Kidney epithelial cell (primary cell): ENCODE data around the gene TRMO. TPM values are rescaled to one million over a fixed set of nuclear protein-coding genes. Genes with fewer than 3 reads are reported as not detected.
"Not testable (repeated sequence)": the region's sequence is repeated elsewhere in the genome, so short reads cannot be mapped to it uniquely, and the experiment has no call there.

ENCODE experiments used
- DNase-seq: peaks from one replicate; pipeline ENCODE4 v3.0.0-alpha.2; 2010; ENCODE audit warnings: low read depth
- H3K27me3 ChIP-seq: 2 replicates; pipeline ENCODE4 v1.6.0; 2011; ENCODE audit warnings: low read length; ENCODE audit not compliant: control insufficient read depth, insufficient read depth
- H3K36me3 ChIP-seq: 2 replicates; pipeline ENCODE4 v1.5.1; 2011; ENCODE audit warnings: low read length; ENCODE audit not compliant: control insufficient read depth, insufficient read depth
- H3K4me3 ChIP-seq: 2 replicates; pipeline ENCODE4 v1.5.1; 2011; ENCODE audit warnings: low read depth, mild to moderate bottlenecking, control low read depth, low read length
- total RNA-seq: library from RNA; depleted of rRNA; stranded (reverse); fragments of >200 nt; gene quantifications from 2 replicates; pipeline ENCODE4 v1.2.3, GENCODE V29; 2015
- TF ChIP-seq, protein P1 (sequence below): IDR thresholded peaks from 2 replicates; pipeline ENCODE4 v1.5.1; 2011; ENCODE audit warnings: mild to moderate bottlenecking, moderate library complexity, low read length, control low read depth, inconsistent platforms; ENCODE audit not compliant: insufficient read depth, poor library complexity, severe bottlenecking

TRMO gene
- total RNA-seq, 1 donor from 2014 or later: 23.9 TPM

DNA sequence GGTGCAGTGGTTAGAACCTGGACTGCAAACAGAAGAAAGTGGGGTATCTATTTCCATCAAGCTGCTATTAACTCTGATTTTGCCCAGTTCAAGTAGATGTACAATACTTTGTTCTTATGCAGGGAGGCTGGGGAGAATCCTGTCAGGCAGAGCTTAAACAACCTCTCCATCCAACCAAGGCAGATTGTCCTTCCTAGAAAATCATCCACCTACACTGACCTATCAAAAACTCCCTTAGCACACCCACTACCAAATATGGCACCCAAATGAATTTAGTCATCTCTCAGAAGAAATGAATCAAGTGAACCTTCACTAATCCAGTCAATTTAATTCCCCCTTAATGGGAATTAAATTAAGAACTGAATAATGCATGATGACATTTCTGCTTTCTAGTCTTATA is 34.0 kb upstream of the TRMO start:
- Histone ChIP-seq H3K27me3 (no peaks in the 10 kb centered on the region), H3K4me3 (no peak overlapping the region), H3K36me3 (no peaks in the 10 kb centered on the region)
- TF ChIP-seq, protein P1, sequence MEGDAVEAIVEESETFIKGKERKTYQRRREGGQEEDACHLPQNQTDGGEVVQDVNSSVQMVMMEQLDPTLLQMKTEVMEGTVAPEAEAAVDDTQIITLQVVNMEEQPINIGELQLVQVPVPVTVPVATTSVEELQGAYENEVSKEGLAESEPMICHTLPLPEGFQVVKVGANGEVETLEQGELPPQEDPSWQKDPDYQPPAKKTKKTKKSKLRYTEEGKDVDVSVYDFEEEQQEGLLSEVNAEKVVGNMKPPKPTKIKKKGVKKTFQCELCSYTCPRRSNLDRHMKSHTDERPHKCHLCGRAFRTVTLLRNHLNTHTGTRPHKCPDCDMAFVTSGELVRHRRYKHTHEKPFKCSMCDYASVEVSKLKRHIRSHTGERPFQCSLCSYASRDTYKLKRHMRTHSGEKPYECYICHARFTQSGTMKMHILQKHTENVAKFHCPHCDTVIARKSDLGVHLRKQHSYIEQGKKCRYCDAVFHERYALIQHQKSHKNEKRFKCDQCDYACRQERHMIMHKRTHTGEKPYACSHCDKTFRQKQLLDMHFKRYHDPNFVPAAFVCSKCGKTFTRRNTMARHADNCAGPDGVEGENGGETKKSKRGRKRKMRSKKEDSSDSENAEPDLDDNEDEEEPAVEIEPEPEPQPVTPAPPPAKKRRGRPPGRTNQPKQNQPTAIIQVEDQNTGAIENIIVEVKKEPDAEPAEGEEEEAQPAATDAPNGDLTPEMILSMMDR: no peak
- no peak for DNase-seq

DNA sequence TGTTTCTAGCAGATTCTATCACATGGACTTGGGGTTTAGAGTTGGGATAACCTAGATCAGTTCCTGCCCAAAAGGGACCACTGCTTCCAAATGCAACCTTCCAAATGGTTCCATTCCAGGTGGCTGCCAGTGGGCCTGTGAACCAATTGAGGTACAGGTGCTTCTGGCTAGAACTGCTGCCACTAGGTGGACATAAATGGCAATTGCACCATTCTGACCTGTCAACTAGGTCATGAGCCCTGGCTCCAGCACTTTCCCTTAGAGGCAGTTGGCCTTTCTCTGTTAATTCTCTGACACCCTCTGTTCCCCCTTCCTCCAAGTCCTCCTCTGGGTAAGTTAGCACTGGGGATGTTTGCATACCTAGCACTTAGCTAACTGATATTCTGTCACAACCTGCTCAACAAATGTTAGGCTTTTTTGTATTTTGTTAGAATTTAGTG is 32.3 kb upstream of the TRMO start:
- DNase-seq: peak; percentile 19

DNA sequence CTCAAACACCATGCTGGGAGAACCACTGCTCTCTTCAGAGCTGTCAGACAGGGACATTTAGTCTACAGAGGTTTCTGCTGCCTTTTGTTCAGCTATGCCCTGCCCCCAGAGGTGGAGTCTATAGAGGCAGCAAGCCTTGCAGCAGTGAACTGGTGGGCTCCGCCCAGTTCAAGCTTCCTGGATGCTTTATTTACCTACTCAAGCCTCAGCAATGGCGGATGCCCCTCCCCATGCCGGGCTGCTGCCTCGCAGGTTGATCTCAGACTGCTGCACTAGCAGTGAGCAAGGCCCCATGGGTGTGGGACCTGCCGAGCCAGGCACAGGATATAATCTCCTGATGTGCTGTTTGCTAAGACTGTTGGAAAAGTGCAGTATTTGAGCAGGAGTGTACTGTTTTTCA is 28.6 kb upstream of the TRMO start:
- not testable (repeated sequence) for H3K27me3 ChIP-seq, H3K36me3 ChIP-seq, DNase-seq, H3K4me3 ChIP-seq

More for the DNA sequence above, 32.3 kb upstream of the TRMO start:
- H3K4me3 ChIP-seq: no peak overlapping the region
- TF ChIP-seq, protein P1: peak; percentile 69
- no peaks in the 10 kb centered on the region for H3K36me3 ChIP-seq
- H3K27me3 ChIP-seq: peaks cover 5% of the 10 kb centered on the region

DNA sequence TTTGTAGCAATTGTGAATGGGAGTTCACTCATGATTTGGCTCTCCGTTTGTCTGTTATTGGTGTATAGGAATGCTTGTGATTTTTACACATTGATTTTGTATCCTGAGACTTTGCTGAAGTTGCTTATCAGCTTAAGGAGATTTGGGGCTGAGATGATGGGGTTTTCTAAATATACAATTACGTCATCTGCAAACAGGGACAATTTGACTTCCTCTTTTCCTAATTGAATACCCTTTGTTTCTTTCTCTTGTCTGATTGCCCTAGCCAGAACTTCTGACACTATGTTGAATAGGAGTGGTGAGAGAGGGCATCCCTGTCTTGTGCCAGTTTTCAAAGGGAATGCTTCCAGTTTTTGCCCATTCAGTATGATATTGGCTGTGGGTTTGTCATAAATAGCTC is 24.8 kb upstream of the TRMO start:
- not testable (repeated sequence) for H3K36me3 ChIP-seq, H3K4me3 ChIP-seq, DNase-seq
- H3K27me3 ChIP-seq: peaks cover 17% of the 10 kb centered on the region

DNA sequence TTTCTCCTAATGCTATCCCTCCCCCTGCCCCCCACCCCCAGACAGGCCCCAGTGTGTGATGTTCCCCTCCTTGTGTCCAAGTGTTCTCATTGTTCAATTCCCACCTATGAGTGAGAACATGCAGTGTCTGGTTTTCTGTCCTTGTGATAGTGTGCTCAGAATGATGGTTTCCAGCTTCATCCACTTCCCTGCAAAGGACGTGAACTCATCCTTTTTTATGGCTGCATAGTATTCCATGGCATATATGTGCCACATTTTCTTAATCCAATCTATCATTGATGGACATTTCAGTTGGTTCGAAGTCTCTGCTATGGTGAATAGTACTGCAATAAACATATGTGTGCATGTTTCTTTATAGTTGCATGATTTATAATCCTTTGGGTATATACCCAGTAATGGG is 23.2 kb upstream of the TRMO start:
- not testable (repeated sequence) for H3K36me3 ChIP-seq, H3K4me3 ChIP-seq, DNase-seq
- H3K27me3 ChIP-seq: peaks cover 16% of the 10 kb centered on the region

DNA sequence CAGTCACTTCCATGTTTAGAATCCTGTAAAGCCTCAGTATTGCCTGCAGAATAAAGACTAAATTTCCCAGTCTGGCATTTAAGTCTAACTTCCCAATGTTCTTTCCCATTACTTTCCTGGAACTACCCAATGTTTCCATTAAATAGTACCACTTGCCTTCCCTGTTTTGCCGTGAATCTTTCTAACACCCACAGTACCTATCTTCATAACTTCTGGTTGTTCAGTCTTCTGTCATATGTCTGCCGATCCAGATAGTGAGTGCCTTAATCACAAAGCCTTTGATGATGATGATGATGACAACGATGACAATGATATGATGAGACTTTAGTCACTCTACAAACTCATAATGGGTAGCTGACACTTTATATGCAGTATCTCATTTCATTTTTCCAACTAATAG is 22.3 kb upstream of the TRMO start:
- Histone ChIP-seq H3K36me3 (no peaks in the 10 kb centered on the region), H3K27me3 (peaks cover 16% of the 10 kb centered on the region), H3K4me3 (no peak overlapping the region)
- DNase-seq: no peak
- TF ChIP-seq, protein P1: no peak

DNA sequence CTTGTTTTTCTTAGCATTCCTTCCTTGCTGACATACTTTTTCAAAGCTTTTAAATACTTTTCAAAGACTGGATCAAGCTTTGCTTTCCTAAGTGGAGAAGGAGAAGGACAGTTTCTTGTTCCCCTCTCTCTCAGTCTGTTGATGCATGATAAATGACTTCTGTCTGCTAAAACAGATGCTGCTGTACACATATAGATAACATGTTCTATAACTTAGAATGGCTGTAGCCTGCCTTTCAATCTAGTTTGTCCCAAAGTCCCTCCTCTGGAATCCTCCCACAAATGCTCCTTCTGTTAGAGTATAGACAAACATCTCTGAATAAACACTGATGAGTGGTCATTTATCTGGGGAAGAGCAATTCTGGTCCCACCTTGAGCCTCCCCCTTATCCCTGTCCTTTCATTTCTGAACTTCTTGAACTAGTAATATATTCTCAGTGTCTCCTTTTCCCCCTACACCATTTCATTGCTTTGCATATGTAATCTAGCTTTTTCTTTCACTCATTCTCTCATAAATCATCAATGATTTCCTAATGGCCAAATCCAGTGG is 21.1 kb upstream of the TRMO start:
- Histone ChIP-seq H3K36me3 (no peaks in the 10 kb centered on the region), H3K27me3 (peaks cover 16% of the 10 kb centered on the region), H3K4me3 (no peak overlapping the region)
- TF ChIP-seq, protein P1: no peak
- no peak for DNase-seq
